ENCODE data around the gene ZXDC.

The ZXDC gene

GRCh38 chr3:126415661-126416591, 59.8 kb downstream of the ZXDC start:
- no peak for DNase-seq (ENCODE audit: low read depth)

- no peak for DNase-seq (ENCODE audit: low read depth)
Measured at GRCh38 chr3:126414961-126415660, 60.6 kb downstream of the ZXDC start.

- no peak for DNase-seq (ENCODE audit: low read depth)
Measured at GRCh38 chr3:126414406-126414805, 61.3 kb downstream of the ZXDC start.

GRCh38 chr3:126413693-126414080, 62.0 kb downstream of the ZXDC start:
- no peak for DNase-seq (ENCODE audit: low read depth)

DNA sequence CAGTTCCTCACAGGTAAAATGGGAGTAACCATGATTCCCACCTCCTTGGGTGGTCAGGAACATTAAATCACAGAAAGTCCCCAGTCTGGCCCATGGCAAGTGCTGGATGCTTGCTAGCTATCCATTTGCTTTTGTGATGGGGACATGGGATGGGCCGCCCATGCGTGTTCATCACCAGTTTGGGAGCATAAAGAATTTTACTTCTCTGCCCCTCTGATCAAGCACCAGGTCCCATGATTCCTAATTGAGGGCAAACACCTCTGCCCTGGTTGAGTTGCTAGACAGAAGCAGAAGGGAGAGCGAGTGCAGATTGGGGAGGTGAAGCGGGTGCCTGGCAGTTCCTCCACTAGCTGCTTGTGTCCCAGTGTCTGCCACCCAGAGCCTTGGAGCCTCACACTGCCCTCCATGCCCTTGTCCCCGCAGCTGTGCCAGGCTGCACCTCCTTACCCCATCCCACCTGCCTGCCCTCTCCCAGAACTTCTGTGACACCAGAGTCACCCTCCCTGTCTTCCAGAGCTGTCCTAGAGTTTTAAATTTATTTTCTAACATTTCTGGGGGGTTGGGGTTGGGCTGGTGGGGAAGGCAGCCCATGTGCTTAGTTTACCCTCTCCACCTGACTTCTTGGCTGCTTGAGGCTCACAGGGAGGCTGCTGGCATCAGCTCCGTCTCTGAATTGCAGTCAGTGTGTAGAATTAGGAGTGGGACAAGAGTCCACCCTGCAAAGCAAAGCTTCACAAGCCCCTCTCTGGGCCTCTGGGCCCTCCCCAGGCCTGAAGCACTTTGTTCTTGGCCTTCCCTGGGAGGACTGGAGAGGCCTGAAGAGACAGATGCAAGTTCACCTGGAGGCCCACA, 62.6 kb downstream of the ZXDC start:
- DNase-seq (ENCODE audit: low read depth) = no peak

DNA sequence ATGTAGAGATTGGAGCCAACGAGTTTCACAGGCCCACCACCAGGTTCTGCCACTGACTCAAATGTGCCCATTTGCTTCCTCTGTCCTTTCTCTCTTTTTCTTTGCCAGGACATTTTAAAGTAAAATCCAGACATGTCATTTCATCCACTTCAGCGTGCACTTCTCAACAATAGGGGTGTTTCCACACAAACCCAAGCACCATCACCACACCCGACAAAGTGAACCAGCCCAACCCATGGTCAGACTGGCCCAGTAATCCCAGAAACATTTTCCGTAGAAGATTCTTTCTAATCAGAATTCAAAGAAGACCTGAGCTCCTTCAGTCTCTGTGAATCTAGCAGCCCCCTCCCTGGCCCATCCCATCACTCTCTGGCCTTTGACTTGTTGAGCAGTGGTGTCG, 67.6 kb downstream of the ZXDC start:
- DNase-seq (ENCODE audit: low read depth) = no peak

DNA sequence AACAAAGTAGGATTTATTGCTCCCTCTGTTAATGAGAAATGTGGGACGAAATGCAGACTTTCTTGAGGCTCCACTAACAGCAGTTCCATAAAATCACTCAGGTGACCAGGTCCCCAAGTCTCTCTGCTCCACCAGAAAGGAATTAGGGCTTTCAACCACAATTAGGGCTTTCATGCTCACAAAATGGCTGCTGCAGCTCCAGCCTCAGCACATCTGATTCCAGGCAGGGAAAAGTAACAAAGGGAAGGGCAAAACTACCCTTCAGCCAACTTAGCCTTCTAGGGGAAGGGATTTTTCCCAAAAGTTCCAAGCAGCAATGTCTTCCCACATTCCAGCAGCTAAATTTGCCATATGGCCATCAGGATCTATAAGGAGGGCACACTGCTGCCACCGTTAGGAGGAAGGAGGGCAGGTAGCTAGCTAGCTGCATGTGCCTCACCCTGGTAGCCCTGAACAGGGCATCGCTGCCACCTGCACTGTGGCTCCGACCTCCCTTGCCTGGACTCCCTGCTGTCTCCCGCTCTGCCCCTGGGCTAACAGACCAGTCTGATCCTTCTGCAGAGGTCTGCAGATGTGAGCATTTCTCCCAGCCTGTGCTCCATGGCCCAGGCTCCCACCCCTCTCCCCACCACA, 68.2 kb downstream of the ZXDC start:
- no peak for DNase-seq (ENCODE audit: low read depth)

DNA sequence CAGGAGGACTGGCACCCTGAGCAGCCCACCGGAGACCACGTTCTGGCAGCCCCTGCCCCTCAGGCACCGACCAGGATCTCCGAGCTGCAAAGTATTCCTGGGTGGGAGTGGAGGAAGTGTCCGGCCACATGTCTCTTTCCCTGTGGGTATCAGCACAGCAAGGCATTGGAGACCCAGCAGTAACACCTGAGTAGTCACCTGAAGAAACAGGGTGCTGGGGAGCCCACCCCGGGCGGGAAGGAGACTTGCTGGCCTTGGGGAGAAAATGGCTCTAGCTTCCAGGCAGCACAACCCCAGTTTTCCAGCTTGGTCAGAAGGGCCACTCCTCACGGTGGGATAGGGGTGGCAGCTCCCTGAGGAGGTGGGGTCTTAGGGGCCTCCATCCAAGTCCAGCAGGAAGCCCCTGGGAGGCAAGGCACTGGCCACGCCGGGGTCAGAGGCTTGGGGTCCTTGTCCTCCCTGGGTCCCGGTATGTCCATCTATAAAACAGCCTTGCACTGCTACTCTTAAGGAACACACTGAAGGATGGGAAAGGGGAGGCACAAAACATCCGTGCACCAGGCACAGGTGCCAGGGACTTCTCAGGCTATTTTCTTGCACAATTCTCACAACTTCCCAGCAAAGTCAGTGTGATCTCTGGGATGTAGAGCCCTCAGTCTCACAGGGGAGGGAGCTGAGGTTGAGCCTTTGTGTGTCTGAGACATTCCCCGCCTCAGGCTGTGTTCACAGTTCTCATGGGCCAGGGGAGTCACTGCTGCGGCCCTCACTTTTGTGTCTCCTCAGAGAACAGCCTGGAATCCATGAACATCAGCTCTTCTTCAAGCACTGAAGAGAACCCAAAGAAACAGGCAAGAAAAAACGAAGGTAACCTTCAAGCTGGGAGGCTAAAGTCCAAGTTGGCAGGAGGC, 69.0 kb downstream of the ZXDC start:
- no peak for DNase-seq (ENCODE audit: low read depth)

- DNase-seq (ENCODE audit: low read depth) = no peak
Measured at GRCh38 chr3:126402666-126403302, 72.9 kb downstream of the ZXDC start.

- no peak for DNase-seq (ENCODE audit: low read depth)
Measured at GRCh38 chr3:126402178-126402577, 73.5 kb downstream of the ZXDC start.

GRCh38 chr3:126401611-126402160, 74.0 kb downstream of the ZXDC start:
- DNase-seq (ENCODE audit: low read depth) = no peak

DNA sequence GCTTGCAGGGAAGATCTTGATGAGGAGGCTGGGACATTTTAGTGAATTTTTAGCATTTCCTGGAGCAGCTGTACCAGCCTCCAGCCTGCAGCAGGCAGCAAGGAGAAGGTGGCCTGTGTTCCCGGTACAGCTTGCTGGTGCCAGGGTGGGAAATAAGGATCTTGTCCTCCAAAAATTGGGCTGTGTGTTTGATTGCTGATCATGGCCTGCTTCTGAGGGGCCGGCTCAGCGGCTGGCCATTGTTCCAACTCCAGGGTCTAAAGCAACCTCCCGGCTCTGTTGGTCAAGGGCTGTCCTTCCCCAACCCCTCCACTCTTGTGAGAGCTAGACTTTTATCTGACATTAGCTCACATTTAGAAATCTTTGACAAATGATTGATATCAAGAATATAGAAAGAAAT, 75.9 kb downstream of the ZXDC start:
- no peak for DNase-seq (ENCODE audit: low read depth)

DNA sequence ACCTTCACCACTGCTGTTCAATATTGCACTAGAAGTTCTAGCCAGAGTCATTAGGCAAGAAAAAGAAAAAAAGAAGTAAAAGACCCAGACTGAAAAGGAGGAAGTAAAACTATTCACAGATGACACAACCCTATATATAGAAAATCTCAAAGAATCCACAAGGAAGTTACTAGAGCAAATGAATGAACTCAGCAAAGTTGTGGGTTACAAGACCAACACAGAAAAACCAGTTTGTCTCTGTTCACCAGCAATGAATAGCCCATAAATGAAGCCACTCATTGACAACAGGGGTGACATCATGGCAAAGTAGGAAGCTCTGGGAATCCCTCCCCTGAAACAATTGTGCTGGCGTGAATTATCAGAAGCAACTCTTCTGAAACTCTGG, 76.3 kb downstream of the ZXDC start:
- no peak for DNase-seq (ENCODE audit: low read depth)

DNA sequence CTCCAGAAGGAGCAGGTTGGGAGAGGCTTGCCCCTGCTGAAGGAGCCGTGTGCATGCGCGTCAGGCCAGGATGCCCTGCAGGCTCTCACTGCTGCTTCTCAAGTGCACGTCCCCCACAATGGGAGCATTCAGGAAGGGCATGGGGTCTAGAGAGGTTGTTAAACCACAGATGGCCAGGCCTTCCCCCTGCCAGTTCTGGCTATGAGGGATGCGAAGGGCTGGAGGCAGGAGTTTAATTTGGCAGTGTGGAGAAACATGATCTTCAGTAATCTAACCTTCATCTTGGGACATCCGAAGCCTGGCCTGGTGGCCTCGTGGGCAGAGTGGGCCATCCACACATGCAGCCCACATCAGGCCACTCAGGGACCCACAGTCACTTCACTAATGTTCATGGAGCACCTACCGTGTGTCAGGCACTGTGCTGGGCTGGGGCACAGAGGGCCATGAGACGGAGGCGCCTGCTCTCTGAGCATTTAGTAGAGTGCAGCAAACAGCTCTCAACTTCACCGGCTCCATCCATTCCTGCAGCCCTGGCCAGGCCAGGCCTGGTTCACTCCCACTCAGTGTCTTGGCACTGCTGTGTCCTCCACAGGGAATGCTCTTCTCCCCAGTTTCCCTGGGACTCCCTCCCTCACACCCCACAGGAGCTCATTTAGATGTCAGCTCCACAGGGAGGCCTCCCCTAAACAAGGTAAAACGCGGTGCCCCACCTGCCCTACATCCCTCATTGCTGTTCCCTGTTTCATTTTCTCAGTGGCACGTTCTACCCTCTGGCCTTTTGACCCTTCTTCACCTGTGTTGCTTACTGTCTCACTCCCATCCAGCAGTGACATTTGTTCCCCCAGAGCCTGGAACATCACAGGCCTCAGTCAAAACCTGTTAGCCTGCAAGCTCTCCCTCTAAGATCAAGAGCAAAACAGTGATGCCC, 77.0 kb downstream of the ZXDC start:
- DNase-seq (ENCODE audit: low read depth) = no peak

DNA sequence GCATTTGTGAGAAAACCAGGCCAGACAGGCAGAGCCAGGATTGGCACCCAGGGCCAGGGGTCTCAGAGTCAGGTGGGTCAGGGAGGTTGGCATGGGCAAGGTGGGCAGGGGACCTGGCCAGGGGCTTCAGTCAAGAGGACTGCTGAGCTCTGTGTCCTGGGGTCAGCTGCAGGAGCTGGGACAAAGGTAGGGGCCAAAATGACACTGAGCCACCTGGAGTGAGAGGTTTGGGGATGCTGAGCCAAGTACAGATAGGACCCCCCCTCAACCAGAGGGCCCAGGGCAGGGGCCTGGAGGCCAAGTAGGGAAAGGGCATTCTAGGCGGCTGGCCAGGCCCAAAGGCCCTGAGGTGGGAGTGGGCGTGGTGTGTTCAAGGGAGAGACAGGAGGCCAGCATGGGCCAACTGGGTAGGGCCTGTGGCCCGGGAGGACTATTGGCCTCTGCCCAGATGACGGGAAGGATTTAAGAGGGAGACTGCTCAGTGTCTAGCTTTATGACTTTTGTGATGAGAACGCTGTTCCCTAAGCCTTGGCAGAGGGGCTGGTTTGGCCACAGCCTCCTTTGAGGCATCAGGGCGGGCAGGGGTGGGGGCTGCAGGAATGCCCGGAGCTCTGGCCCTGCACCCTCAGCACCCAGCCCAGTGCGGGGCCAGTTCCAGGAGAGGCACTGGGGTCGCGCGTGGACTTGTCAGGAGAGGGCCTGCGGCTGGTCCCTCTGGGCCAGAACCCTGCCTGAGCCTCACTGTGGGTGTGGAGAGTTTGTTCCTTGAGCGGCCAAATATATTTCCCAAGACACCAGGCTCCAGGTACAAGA, 77.9 kb downstream of the ZXDC start:
- no peak for DNase-seq (ENCODE audit: low read depth)

DNA sequence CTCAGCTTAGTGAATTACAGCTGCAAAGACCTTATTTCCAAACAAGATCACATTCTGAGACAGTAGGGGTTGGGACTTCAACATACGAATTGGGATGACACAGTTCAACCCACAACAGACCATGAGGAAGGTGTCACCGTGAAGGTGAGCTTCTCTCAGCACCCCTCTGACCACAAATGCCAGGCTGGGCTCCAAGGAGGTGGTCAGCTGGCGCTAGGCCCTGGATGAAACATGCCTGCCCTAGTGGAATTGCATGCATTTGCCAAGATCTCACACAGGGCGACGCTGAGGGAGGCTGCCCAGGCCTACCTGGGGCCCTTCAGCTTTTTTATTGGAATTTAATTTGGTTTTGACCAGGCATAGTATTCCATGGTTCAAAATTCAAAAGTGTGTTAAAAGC, 79.2 kb downstream of the ZXDC start:
- DNase-seq (ENCODE audit: low read depth) = no peak

- no peak for DNase-seq (ENCODE audit: low read depth)
Measured at GRCh38 chr3:126395846-126396513, 79.7 kb downstream of the ZXDC start.

GRCh38 chr3:126394977-126395321, 80.7 kb downstream of the ZXDC start:
- DNase-seq (ENCODE audit: low read depth) = no peak
